Kidney epithelial cell (primary cell): ENCODE results near the gene RPN1. TPM values are rescaled to one million over a fixed set of nuclear protein-coding genes. Genes with fewer than 3 reads are reported as not detected.
A peak's percentile ranks its signal among the peaks of the same experiment; 100 is the strongest.

Source experiments
- DNase-seq: peaks from one replicate; pipeline ENCODE4 v3.0.0-alpha.2; 2010; ENCODE audit warnings: low read depth
- H3K27me3 ChIP-seq: 2 replicates; pipeline ENCODE4 v1.6.0; 2011; ENCODE audit warnings: low read length; ENCODE audit not compliant: control insufficient read depth, insufficient read depth
- H3K36me3 ChIP-seq: 2 replicates; pipeline ENCODE4 v1.5.1; 2011; ENCODE audit warnings: low read length; ENCODE audit not compliant: control insufficient read depth, insufficient read depth
- H3K4me3 ChIP-seq: 2 replicates; pipeline ENCODE4 v1.5.1; 2011; ENCODE audit warnings: low read depth, mild to moderate bottlenecking, control low read depth, low read length
- CTCF ChIP-seq: IDR thresholded peaks from 2 replicates; pipeline ENCODE4 v1.5.1; 2011; ENCODE audit warnings: mild to moderate bottlenecking, moderate library complexity, low read length, control low read depth, inconsistent platforms; ENCODE audit not compliant: insufficient read depth, poor library complexity, severe bottlenecking
- total RNA-seq: library from RNA; depleted of rRNA; stranded (reverse); fragments of >200 nt; gene quantifications from 2 replicates; pipeline ENCODE4 v1.2.3, GENCODE V29; 2015

Gene RPN1
- total RNA-seq, 1 donor from 2014 or later, result 362 TPM

GRCh38 chr3:128610451-128611070 is 40.1 kb downstream of the RPN1 start:
- Histone ChIP-seq H3K27me3 (no peaks in the 10 kb centered on the region), H3K36me3 (no peaks in the 10 kb centered on the region), H3K4me3 (no peak overlapping the region)
- no peak for TF ChIP-seq CTCF
- no peak for DNase-seq

GRCh38 chr3:128609294-128609693 is 41.3 kb downstream of the RPN1 start:
- no peak for DNase-seq
- no peaks in the 10 kb centered on the region for H3K27me3 ChIP-seq
- H3K36me3 ChIP-seq, result no peaks in the 10 kb centered on the region
- no peak for TF ChIP-seq CTCF
- no peak overlapping the region for H3K4me3 ChIP-seq

GRCh38 chr3:128607710-128608048 is 42.9 kb downstream of the RPN1 start:
- Histone ChIP-seq H3K27me3 (no peaks in the 10 kb centered on the region), H3K4me3 (peak overlapping the region; percentile 52), H3K36me3 (no peaks in the 10 kb centered on the region)
- TF ChIP-seq CTCF, result no peak
- no peak for DNase-seq

- no peak overlapping the region for H3K4me3 ChIP-seq
These were observed 44.5 kb downstream of the RPN1 start for GRCh38 chr3:128606094-128606493.

GRCh38 chr3:128605091-128606046 is 45.2 kb downstream of the RPN1 start:
- DNase-seq, result no peak
- no peak overlapping the region for H3K4me3 ChIP-seq
- peak; percentile 13 for TF ChIP-seq CTCF
- H3K27me3 ChIP-seq, result no peaks in the 10 kb centered on the region
- no peaks in the 10 kb centered on the region for H3K36me3 ChIP-seq

More at GRCh38 chr3:128606094-128606493, 44.5 kb downstream of the RPN1 start:
- no peak for DNase-seq
- Histone ChIP-seq H3K36me3 (no peaks in the 10 kb centered on the region), H3K27me3 (no peaks in the 10 kb centered on the region)
- no peak for TF ChIP-seq CTCF
